Stimulated activated CD4-positive, alpha-beta T cell treated with anti-CD3 and anti-CD28 coated beads, Interleukin-2, amount 100 ng/mL, for 48 hours (primary cell): ENCODE measurements around the gene FEN1.

Source experiments
- DNase-seq, 2 donors: peaks; one replicate each; pipeline ENCODE4 v3.0.0-alpha.2; 2020

The FEN1 gene

GRCh38 chr11:61776561-61777075 is 16.1 kb upstream of the FEN1 start:
- DNase-seq, result peak; percentile 65 to 71

- DNase-seq, result peak; percentile 46 to 54
Measured at GRCh38 chr11:61777234-61778090, 15.2 kb upstream of the FEN1 start.

GRCh38 chr11:61778357-61778886 is 14.3 kb upstream of the FEN1 start:
- DNase-seq, result no peak

GRCh38 chr11:61778920-61779650 is 13.6 kb upstream of the FEN1 start:
- DNase-seq, result no peak

- no peak for DNase-seq
Measured at GRCh38 chr11:61779666-61780525, 12.8 kb upstream of the FEN1 start.

- no peak for DNase-seq
Measured at GRCh38 chr11:61780581-61781162, 12.0 kb upstream of the FEN1 start.

- DNase-seq, result no peak
Measured at GRCh38 chr11:61781585-61781984, 11.1 kb upstream of the FEN1 start.

- DNase-seq, result no peak
Measured at GRCh38 chr11:61782299-61782698, 10.4 kb upstream of the FEN1 start.

GRCh38 chr11:61782841-61783240 is 9.9 kb upstream of the FEN1 start:
- no peak for DNase-seq

GRCh38 chr11:61783717-61784505 is 8.8 kb upstream of the FEN1 start:
- no peak for DNase-seq

GRCh38 chr11:61784506-61784805 is 8.3 kb upstream of the FEN1 start:
- no peak for DNase-seq

- no peak for DNase-seq
Measured at GRCh38 chr11:61785837-61786402, 6.8 kb upstream of the FEN1 start.

- DNase-seq, result no peak
Measured at GRCh38 chr11:61787928-61788491, 4.7 kb upstream of the FEN1 start.

GRCh38 chr11:61791737-61792309 is 888 bp upstream of the FEN1 start:
- DNase-seq, result peak; percentile 28 to 31

GRCh38 chr11:61793083-61793828 is 545 bp downstream of the FEN1 start:
- DNase-seq, result no peak

- DNase-seq, result no peak
Measured at GRCh38 chr11:61793829-61794204, 1.1 kb downstream of the FEN1 start.

- DNase-seq, result no peak
Measured at GRCh38 chr11:61794579-61794978, 1.9 kb downstream of the FEN1 start.

- no peak for DNase-seq
Measured at GRCh38 chr11:61795459-61795858, 2.7 kb downstream of the FEN1 start.

- DNase-seq, result no peak
Measured at GRCh38 chr11:61795876-61796526, 3.3 kb downstream of the FEN1 start.
